Aorta (tissue), 5 donors: ENCODE results near the gene FIGN. TPM values are rescaled to one million over a fixed set of nuclear protein-coding genes. Genes with fewer than 3 reads are reported as not detected.

ENCODE experiments used
- ATAC-seq: fragments of 200-7000 bp; cut with Tn5 transposase; one replicate; pipeline ENCODE4 v1.9.1; 2022; ENCODE audit warnings: moderate library complexity; ENCODE audit not compliant: low FRiP score
- DNase-seq, 2 donors: peaks; one replicate each; pipeline ENCODE4 v3.0.0-alpha.2; 2020
- H3K27ac ChIP-seq, 2 donors: one replicate each; pipeline ENCODE4 v1.5.1; 2013; ENCODE audit warnings: low read length in 2 of 2, mild to moderate bottlenecking in 2 of 2, moderate library complexity in 2 of 2, control low read depth in 1 of 2, inconsistent platforms in 1 of 2, low read depth in 1 of 2
- H3K27me3 ChIP-seq, 2 donors: one replicate each; pipeline ENCODE4 v1.6.1; 2013; ENCODE audit warnings: control low read depth in 1 of 2, low read length in 1 of 2, mild to moderate bottlenecking in 1 of 2, moderate library complexity in 1 of 2; ENCODE audit not compliant: insufficient read depth in 2 of 2, control insufficient read depth in 1 of 2
- H3K36me3 ChIP-seq, 2 donors: one replicate each; pipeline ENCODE4 v1.6.1; 2013; ENCODE audit warnings: control low read depth in 1 of 2, low read length in 1 of 2, mild to moderate bottlenecking in 1 of 2; ENCODE audit not compliant: insufficient read depth in 2 of 2, control insufficient read depth in 1 of 2
- H3K4me1 ChIP-seq, 2 donors: one replicate each; pipeline ENCODE4 v1.6.1; 2013; ENCODE audit warnings: low read length in 2 of 2, control low read depth in 1 of 2, mild to moderate bottlenecking in 1 of 2, moderate library complexity in 1 of 2; ENCODE audit not compliant: insufficient read depth in 2 of 2, control insufficient read depth in 1 of 2
- H3K4me3 ChIP-seq, 2 donors: one replicate each; pipeline ENCODE4 v1.5.1; 2013; ENCODE audit warnings: low read length in 2 of 2, control low read depth in 1 of 2, mild to moderate bottlenecking in 1 of 2
- H3K9me3 ChIP-seq: one replicate; pipeline ENCODE4 v1.6.1; 2013; ENCODE audit warnings: mild to moderate bottlenecking, low read length; ENCODE audit not compliant: control insufficient read depth
- WGBS, 2 donors: extraction: QIAGEN DNeasy Blood & Tissue Kit; methylation state at CpG; one replicate each; pipeline ENCODE4 v1.1.7; 2013; 5-methylcytosine and 5-hydroxymethylcytosine counted together
- intact Hi-C, 2 donors: fragments of 100-400 bp; cut with DNase I; formaldehyde crosslinking; loops; one replicate each; pipeline versions ENCODE4 v1.14.2 to v1.15.0; 2022
- long read RNA-seq, 2 donors: library from polyadenylated mRNA; unstranded; transcript quantifications; one replicate each; pipeline ENCODE4 v2.0.0, GENCODE V29; 2020 to 2021
- polyA plus RNA-seq, 2 donors: library from polyadenylated mRNA; stranded (reverse); fragments of 200-250 nt; gene quantifications; one replicate each; pipeline ENCODE4 v1.2.3, GENCODE V29; 2013
- total RNA-seq, 2 donors: library from RNA; stranded (reverse); fragmentation: NEBNext Ultra II Directional; extraction: Animal tissue kit (Norgen Biotek cat#: 25700); gene quantifications; one replicate each; pipeline ENCODE4 v1.2.1, GENCODE V29; 2021
- donor health status: healthy with polysubstance abuse.
- donor health status: Bipolar disorder and iron deficiency.
- donor health status: DM: no; HTN: no; CAD: no.
- donor health status: DM: no; HTN: no; CAD: no.
- donor health status: DM: yes; HTN: yes; CAD: no.

Gene FIGN
- total RNA-seq = 10 to 100 TPM; 12.7 to 27.8 TPM
- polyA plus RNA-seq = 1 to 10 TPM; 1.6 to 3.9 TPM
- long read RNA-seq, donor 1, full-length matches to known transcripts = 3 of 12 reads
- long read RNA-seq, donor 1, partial matches to known transcripts = 0 of 12 reads
- long read RNA-seq, donor 1, other reads (novel, unspliced or antisense) = 9 of 12 reads
- long read RNA-seq, donor 2, full-length matches to known transcripts = 4 of 24 reads
- long read RNA-seq, donor 2, partial matches to known transcripts = 0 of 24 reads
- long read RNA-seq, donor 2, other reads (novel, unspliced or antisense) = 20 of 24 reads

DNA sequence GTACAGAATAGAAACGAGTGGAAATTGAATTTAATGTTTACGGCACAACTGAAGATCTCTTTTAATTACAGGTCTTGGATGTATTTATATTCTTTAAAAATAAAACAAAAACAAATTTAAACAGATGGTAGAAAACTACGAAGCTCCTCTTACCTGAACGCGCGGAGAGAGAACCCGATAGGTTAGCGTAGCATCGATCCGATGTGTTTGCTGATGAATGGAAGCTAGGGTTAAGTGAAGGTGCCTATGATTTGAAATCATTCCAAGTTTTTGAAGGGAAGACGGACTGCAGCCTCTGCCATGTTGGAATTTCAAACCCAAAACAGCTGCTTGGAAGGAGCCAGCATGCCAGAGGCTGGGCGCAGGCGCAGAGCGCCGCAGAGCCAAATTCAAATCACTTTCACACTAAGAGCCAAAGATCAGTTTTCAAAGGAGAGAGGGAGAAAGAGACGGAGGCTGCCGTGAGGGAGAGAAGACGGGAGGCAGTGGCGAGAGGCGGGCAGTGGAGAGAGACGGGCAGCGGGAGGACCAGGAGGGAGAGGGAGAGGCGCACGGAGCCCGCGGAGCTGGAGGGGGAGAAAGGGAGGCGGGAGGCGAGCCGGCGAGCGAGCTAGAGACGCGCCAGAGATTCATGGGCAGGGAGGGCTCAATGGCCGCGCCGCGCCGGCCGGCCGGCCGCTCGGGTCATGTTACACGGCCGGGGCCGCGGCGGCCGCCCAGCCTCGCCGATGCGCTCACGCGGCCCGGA is at the start of gene FIGN:
Gene FIGN, minus strand, starts transcription at position 324 of the 748 bp plus-strand sequence. CDS start 1,081 bp downstream, outside the sequence.
- DNase-seq = peak; percentile 83 to 93
- H3K36me3 ChIP-seq = no peaks in the 10 kb centered on the region
- WGBS, 2 donors = 0 to 1% methylated on average over 37 to 54 of the region's 54 CpGs

DNA sequence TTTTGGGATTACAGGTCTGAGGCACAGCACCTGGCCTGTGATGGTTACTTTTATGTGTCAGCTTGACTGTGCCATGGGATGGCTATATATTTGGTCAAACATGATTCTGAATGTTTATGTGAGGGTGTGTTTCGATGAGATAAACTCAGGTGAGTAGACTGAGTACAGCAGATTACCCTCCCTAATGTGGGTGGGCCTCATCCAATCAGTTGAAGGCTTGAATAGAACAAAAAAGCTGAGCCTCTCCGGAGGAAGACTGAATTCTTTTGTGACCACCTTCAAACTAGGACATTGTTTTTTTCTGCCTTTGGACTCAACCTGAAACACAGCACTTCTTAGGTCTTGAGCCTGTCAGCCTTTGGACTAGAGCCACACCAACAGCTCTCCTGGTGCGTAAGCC is 49.4 kb upstream of the FIGN start:
- WGBS, 2 donors = 93 to 95% methylated on average over 3 of the region's 3 CpGs
- intact Hi-C loops = no loop called here
- H3K27me3 ChIP-seq = no peaks in the 10 kb centered on the region
- H3K9me3 ChIP-seq = no peaks in the 10 kb centered on the region
- no peaks in the 10 kb centered on the region for H3K36me3 ChIP-seq
- no peak overlapping the region for H3K4me3 ChIP-seq
- H3K27ac ChIP-seq = no peak overlapping the region
- H3K4me1 ChIP-seq = no peaks in the 10 kb centered on the region
- DNase-seq (no peak), ATAC-seq (no peak)

More for the DNA sequence above, at the start of gene FIGN:
- H3K27ac ChIP-seq = peak within 1 kb of the TSS; percentile 74 to 92
- intact Hi-C loops = loop anchor here (5.0 to 10.0 kb wide), 4 partner anchors 36 to 389 kb away; no protein-coding TSS in a partner anchor
- peak within 1 kb of the TSS; percentile 96 to 100 for H3K4me3 ChIP-seq
- no peaks in the 10 kb centered on the region for H3K27me3 ChIP-seq
- no peaks in the 10 kb centered on the region for H3K9me3 ChIP-seq
- peak; percentile 89 for ATAC-seq
- H3K4me1 ChIP-seq = no peaks in the 10 kb centered on the region

DNA sequence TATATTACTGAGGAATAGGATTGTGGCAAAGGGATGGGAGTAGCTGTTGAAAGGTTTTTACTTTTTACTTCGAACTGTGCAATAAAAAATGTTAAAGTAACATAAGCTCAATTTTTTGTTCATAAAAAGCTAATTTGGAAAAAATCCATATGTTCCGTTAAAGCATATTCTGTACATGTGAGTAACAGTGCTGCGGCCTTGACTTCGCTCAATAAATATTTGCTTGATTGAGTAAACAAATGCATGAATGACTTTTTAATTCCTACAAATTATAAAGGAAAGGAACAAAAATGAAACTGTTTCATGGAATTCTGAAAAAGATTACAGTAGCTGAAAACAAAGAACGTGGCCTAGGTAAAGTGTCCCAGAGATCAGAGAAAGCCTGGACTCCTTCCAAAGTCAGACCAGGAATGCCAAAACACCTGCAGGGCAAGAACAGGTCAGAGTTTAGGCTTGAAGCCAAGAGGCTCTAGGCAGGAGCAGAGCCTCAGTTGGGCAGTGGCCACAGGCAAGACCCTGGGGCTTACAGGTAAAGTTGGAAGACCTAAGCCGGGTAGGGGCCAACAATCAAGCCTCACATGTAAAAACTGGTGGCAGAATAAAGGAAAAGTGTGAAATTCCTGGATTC is 44.3 kb upstream of the FIGN start:
- no peaks in the 10 kb centered on the region for H3K36me3 ChIP-seq
- ATAC-seq (no peak), DNase-seq (no peak)
- H3K27ac ChIP-seq = no peak overlapping the region
- H3K4me3 ChIP-seq = no peak overlapping the region
- intact Hi-C loops = loop anchor here in 1 of 2 donors (10.0 kb wide), 1 partner anchor 115 kb away; no protein-coding TSS in a partner anchor
- no peaks in the 10 kb centered on the region for H3K9me3 ChIP-seq
- 92% methylated on average over 6 of the region's 6 CpGs for WGBS, 2 donors
- no peaks in the 10 kb centered on the region for H3K4me1 ChIP-seq
- no peaks in the 10 kb centered on the region for H3K27me3 ChIP-seq

GRCh38 chr2:163778045-163778781 is 42.4 kb upstream of the FIGN start:
- ATAC-seq = no peak
- Histone ChIP-seq H3K27me3 (no peaks in the 10 kb centered on the region), H3K9me3 (no peaks in the 10 kb centered on the region), H3K4me3 (no peak overlapping the region), H3K4me1 (no peaks in the 10 kb centered on the region), H3K27ac (peak overlapping the region in 1 of 2 donors; percentile 17), H3K36me3 (no peaks in the 10 kb centered on the region)
- DNase-seq = peak; percentile 64 to 75
- intact Hi-C loops = loop anchor here in 1 of 2 donors (10.0 kb wide), 1 partner anchor 113 kb away; no protein-coding TSS in a partner anchor
- 69 to 71% methylated on average over 5 of the region's 5 CpGs for WGBS, 2 donors

DNA sequence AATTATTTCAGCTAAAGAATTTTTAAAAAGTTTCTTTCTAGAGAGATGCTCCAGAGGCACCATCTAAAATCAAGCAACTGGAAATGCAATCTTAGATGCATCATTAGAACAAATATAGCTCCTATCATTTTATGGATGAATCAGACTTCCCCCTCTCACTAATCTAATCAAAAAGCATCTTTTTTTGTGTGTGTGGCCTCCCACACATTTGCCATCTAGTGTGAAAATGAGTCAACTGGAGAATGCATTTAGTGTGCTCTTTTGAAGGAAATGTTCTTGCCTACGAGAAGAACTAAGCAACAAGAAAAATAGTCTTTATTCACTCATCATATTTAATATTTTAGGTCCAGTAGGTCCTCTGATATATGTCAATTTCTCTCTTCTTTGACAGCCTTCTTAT is 39.5 kb upstream of the FIGN start:
- H3K4me1 ChIP-seq = no peaks in the 10 kb centered on the region
- no peak overlapping the region for H3K27ac ChIP-seq
- H3K27me3 ChIP-seq = no peaks in the 10 kb centered on the region
- no peaks in the 10 kb centered on the region for H3K9me3 ChIP-seq
- intact Hi-C loops = loop anchor here in 1 of 2 donors (10.0 kb wide), 1 partner anchor 111 kb away; no protein-coding TSS in a partner anchor
- no peaks in the 10 kb centered on the region for H3K36me3 ChIP-seq
- 22 to 44% methylated on average over 1 of the region's 1 CpG for WGBS, 2 donors
- ATAC-seq = no peak
- no peak overlapping the region for H3K4me3 ChIP-seq
- no peak for DNase-seq

DNA sequence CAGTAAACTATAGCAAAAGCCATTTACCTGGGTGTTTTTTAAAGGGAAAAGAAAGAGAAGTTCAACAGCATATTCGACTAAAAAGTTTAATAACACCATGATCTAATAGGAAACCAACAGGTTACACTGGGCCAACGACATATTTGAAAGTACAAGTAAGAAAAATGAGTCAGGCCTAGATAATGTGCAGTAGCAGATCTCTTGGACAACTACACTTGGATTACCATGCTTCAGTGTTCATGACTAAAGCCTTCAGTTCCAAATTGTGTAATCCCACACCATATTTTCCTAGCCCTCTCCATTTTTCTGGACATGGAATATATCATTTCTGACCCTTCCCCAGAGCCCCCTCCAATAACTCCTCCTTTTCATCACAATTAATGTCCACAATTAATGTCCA is 39.1 kb upstream of the FIGN start:
- ATAC-seq (peak; percentile 80), DNase-seq (no peak)
- intact Hi-C loops = loop anchor here in 1 of 2 donors (5.0 to 10.0 kb wide), 2 partner anchors 38 to 110 kb away; partner anchors contain the start of gene FIGN
- H3K9me3 ChIP-seq = no peaks in the 10 kb centered on the region
- no peak overlapping the region for H3K27ac ChIP-seq
- H3K4me3 ChIP-seq = no peak overlapping the region
- no peaks in the 10 kb centered on the region for H3K27me3 ChIP-seq
- WGBS, 2 donors = 2 to 4% methylated on average over 2 of the region's 2 CpGs
- H3K4me1 ChIP-seq = no peaks in the 10 kb centered on the region
- no peaks in the 10 kb centered on the region for H3K36me3 ChIP-seq

GRCh38 chr2:163773276-163773675 is 37.5 kb upstream of the FIGN start:
- Histone ChIP-seq H3K4me1 (no peaks in the 10 kb centered on the region), H3K36me3 (no peaks in the 10 kb centered on the region), H3K27me3 (no peaks in the 10 kb centered on the region), H3K4me3 (no peak overlapping the region), H3K27ac (no peak overlapping the region), H3K9me3 (no peaks in the 10 kb centered on the region)
- WGBS, 2 donors = 95 to 97% methylated on average over 3 of the region's 3 CpGs
- intact Hi-C loops = loop anchor here in 1 of 2 donors (5.0 to 10.0 kb wide), 2 partner anchors 36 to 108 kb away; partner anchors contain the start of gene FIGN
- ATAC-seq (no peak), DNase-seq (no peak)

DNA sequence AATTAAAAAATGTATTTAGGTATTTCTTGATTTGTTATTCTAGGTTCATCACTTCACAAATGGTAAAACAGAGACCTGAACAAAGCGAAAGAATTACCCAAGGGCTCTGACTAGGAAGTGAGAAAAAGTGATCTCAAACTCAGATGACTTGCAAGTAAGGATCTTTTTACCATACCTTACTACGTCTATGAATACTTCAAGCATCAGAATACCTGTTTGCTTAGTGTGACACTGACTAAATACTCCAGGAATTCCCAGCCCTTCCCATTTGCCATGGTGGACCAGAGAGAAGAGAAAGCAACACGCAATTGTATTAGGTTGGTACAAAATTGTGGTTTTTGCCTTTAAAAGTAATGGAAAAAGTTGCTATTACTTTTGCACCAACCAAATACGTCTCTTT is 35.8 kb upstream of the FIGN start:
- DNase-seq (no peak), ATAC-seq (no peak)
- Histone ChIP-seq H3K4me1 (no peaks in the 10 kb centered on the region), H3K36me3 (no peaks in the 10 kb centered on the region), H3K4me3 (no peak overlapping the region), H3K27me3 (no peaks in the 10 kb centered on the region), H3K9me3 (no peaks in the 10 kb centered on the region), H3K27ac (no peak overlapping the region)
- WGBS, 2 donors = 98 to 100% methylated on average over 4 of the region's 4 CpGs
- intact Hi-C loops = loop anchor here in 1 of 2 donors (5.0 to 10.0 kb wide), 2 partner anchors 34 to 107 kb away; partner anchors contain the start of gene FIGN
